K562 (cell line): ENCODE data around the gene CEP20. TPM values are rescaled to one million over a fixed set of nuclear protein-coding genes. Genes with fewer than 3 reads are reported as not detected.
A peak's percentile ranks its signal among the peaks of the same experiment; 100 is the strongest.

ENCODE experiments used
- CBX2 ChIP-seq: fragments of 200-600 bp; sonication (generic); IDR thresholded peaks from one replicate; pipeline ENCODE4 v1.6.1; 2012; ENCODE audit warnings: mild to moderate bottlenecking, low read length, inconsistent platforms; ENCODE audit not compliant: insufficient read depth, poor library complexity, severe bottlenecking
- CBX3 ChIP-seq, 2 experiments: IDR thresholded peaks; 1 replicate in 1 of 2; 2 replicates in 1 of 2; pipeline ENCODE4 v1.6.1; 2012; ENCODE audit warnings: inconsistent platforms in 2 of 2, low read length in 2 of 2, borderline replicate concordance in 1 of 2, control low read depth in 1 of 2
- CC2D1A ChIP-seq: fragments of 450-650 bp; IDR thresholded peaks from 2 replicates; pipeline ENCODE4 v1.6.1; 2017; ENCODE audit warnings: mild to moderate bottlenecking
- CHD1 ChIP-seq: fragments of 200-600 bp; sonication (generic); IDR thresholded peaks from one replicate; pipeline ENCODE4 v1.6.1; 2012; ENCODE audit warnings: mild to moderate bottlenecking, moderate library complexity, low read length, inconsistent platforms
- DDX20 ChIP-seq: fragments of 450-650 bp; IDR thresholded peaks from 2 replicates; pipeline ENCODE4 v1.6.1; 2016; ENCODE audit warnings: missing genetic modification characterization, low read depth, mild to moderate bottlenecking, missing compliant biosample characterization, moderate library complexity
- KLF1 ChIP-seq: fragments of 450-650 bp; IDR thresholded peaks from 2 replicates; pipeline ENCODE4 v1.6.1; 2016; ENCODE audit warnings: missing genetic modification characterization, missing compliant biosample characterization
- MAX ChIP-seq: sonication (generic); formaldehyde crosslinking; IDR thresholded peaks from 2 replicates; pipeline ENCODE4 v1.9.0; 2022; ENCODE audit warnings: mild to moderate bottlenecking, missing genetic modification reagents
- MTA2 ChIP-seq: fragments of 450-650 bp; IDR thresholded peaks from 2 replicates; pipeline ENCODE4 v1.6.1; 2016; ENCODE audit warnings: low read depth
- MTA3 ChIP-seq: fragments of 450-650 bp; formaldehyde crosslinking; IDR thresholded peaks from 2 replicates; pipeline ENCODE4 v1.6.1; 2017; ENCODE audit warnings: mild to moderate bottlenecking, borderline replicate concordance
- MYBL2 ChIP-seq, 2 experiments: fragments of 450-650 bp in 1 of 2; sonication (generic) in 1 of 2; formaldehyde crosslinking in 1 of 2; IDR thresholded peaks; 2 replicates each; pipeline versions ENCODE4 v1.6.1 to v1.8.1; 2017 to 2022; ENCODE audit warnings: borderline replicate concordance in 1 of 2, inconsistent platforms in 1 of 2, low read depth in 1 of 2, mild to moderate bottlenecking in 1 of 2, missing genetic modification reagents in 1 of 2, moderate library complexity in 1 of 2
- NFATC3 ChIP-seq: fragments of 450-650 bp; IDR thresholded peaks from 2 replicates; pipeline ENCODE4 v1.6.1; 2017; ENCODE audit warnings: mild to moderate bottlenecking
- NFYB ChIP-seq: IDR thresholded peaks from 2 replicates; pipeline ENCODE4 v1.6.1; 2011; ENCODE audit warnings: mild to moderate bottlenecking, moderate library complexity; ENCODE audit not compliant: insufficient read length; ENCODE audit errors: extremely low read depth
- NUFIP1 ChIP-seq: fragments of 450-650 bp; IDR thresholded peaks from 2 replicates; pipeline ENCODE4 v1.6.1; 2018; ENCODE audit not compliant: partially characterized antibody
- PHB ChIP-seq: fragments of 250-450 bp; sonication (Bioruptor Pico); IDR thresholded peaks from 2 replicates; pipeline ENCODE4 v1.5.0; 2021
- PRPF4 ChIP-seq: fragments of 200-400 bp; formaldehyde crosslinking; IDR thresholded peaks from one replicate; pipeline ENCODE4 v1.6.1; 2017; ENCODE audit warnings: low read length, low read depth, mild to moderate bottlenecking; ENCODE audit not compliant: insufficient read depth, poor library complexity, severe bottlenecking
- SMAD2 ChIP-seq: fragments of 150-350 bp; IDR thresholded peaks from 2 replicates; pipeline ENCODE4 v1.6.1; 2014; ENCODE audit warnings: low read depth, mild to moderate bottlenecking, low read length
- SMARCA5 ChIP-seq: fragments of 450-650 bp; IDR thresholded peaks from 2 replicates; pipeline ENCODE4 v1.6.1; 2016
- ZNF143 ChIP-seq: sonication (generic); formaldehyde crosslinking; IDR thresholded peaks from 2 replicates; pipeline ENCODE4 v1.9.0; 2022; ENCODE audit warnings: mild to moderate bottlenecking, missing genetic modification reagents
- ZNF175 ChIP-seq: fragments of 200-800 bp; sonication (Bioruptor generic); IDR thresholded peaks from 2 replicates; pipeline ENCODE4 v1.6.1; 2016; ENCODE audit warnings: low read depth, mild to moderate bottlenecking, missing genetic modification characterization, missing compliant biosample characterization
- ZNF586 ChIP-seq: fragments of 450-650 bp; formaldehyde crosslinking; conservative IDR thresholded peaks from 2 replicates; pipeline ENCODE4 v1.4.0; 2020; ENCODE audit warnings: mild to moderate bottlenecking, moderate library complexity
- polyA plus RNA-seq, 8 experiments: library from polyadenylated mRNA; depleted of rRNA in 4 of 8; stranded (reverse) in 5 of 8; unstranded in 3 of 8; fragments of >200 nt; fragmentation: Nextera tagmentation in 2 of 8; fragmentation: Illumina TruSeq in 1 of 8; extraction: Ambion mirVana in 2 of 8; extraction: Trizol in 1 of 8; gene quantifications; 2 replicates each; pipeline versions ENCODE4 v1.2.1 to v1.2.3, GENCODE V29; 2011 to 2014; ENCODE audit warnings: inconsistent platforms in 1 of 8, missing spikeins in 1 of 8
- total RNA-seq, 7 experiments: library from RNA; depleted of rRNA in 6 of 7; stranded (reverse); fragments of >200 nt in 6 of 7; fragmentation: Illumina TruSeq in 2 of 7; extraction: Trizol in 2 of 7; gene quantifications; 2 replicates each; pipeline versions ENCODE4 v1.2.1 to v1.2.3, GENCODE V29; 2011 to 2021; ENCODE audit warnings: low replicate concordance in 1 of 7
- TF ChIP-seq, protein P1 (sequence below): fragments of 450-650 bp; formaldehyde crosslinking; IDR thresholded peaks from 2 replicates; pipeline ENCODE4 v1.4.0; 2020; ENCODE audit warnings: mild to moderate bottlenecking, moderate library complexity
- TF ChIP-seq, protein P2 (sequence below): fragments of 450-650 bp; IDR thresholded peaks from 2 replicates; pipeline ENCODE4 v1.6.1; 2016; ENCODE audit warnings: low read depth, mild to moderate bottlenecking, moderate library complexity
- TF ChIP-seq, protein P3 (sequence below), 2 experiments: fragments of 450-650 bp in 1 of 2; sonication (generic) in 1 of 2; formaldehyde crosslinking; conservative IDR thresholded peaks; 2 replicates each; pipeline versions ENCODE4 v1.4.0 to v1.8.1; 2020 to 2022; ENCODE audit warnings: mild to moderate bottlenecking in 1 of 2, missing genetic modification reagents in 1 of 2

The CEP20 gene
- total and polyA plus RNA-seq, 9 of the 15 experiments (the other 6 are each of a cell fraction or from before 2014, with no cell fraction given), result 41.3 to 150 (median 104) TPM

- TF ChIP-seq SMARCA5, result no peak
- no peak for TF ChIP-seq CBX3 (IDR thresholded peaks at IDR 0.05; ENCODE audit: borderline replicate concordance in 1 of 2, low read length in 2 of 2)
- TF ChIP-seq SMAD2, result no peak
- TF ChIP-seq PHB (CRISPR knock-in tag), result no peak
- TF ChIP-seq, protein P1, sequence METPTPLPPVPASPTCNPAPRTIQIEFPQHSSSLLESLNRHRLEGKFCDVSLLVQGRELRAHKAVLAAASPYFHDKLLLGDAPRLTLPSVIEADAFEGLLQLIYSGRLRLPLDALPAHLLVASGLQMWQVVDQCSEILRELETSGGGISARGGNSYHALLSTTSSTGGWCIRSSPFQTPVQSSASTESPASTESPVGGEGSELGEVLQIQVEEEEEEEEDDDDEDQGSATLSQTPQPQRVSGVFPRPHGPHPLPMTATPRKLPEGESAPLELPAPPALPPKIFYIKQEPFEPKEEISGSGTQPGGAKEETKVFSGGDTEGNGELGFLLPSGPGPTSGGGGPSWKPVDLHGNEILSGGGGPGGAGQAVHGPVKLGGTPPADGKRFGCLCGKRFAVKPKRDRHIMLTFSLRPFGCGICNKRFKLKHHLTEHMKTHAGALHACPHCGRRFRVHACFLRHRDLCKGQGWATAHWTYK (CRISPR knock-in tag), result no peak
- TF ChIP-seq ZNF143 (CRISPR knock-in tag), result no peak
- TF ChIP-seq CC2D1A, result no peak; the same call in 1 of the 2 replicates
- TF ChIP-seq MTA3, result no peak
- TF ChIP-seq PRPF4, result no peak
- TF ChIP-seq CBX2, result no peak
- TF ChIP-seq ZNF175 (CRISPR knock-in tag), result no peak
- TF ChIP-seq DDX20 (tag), result no peak
- 0 out of 2 replicates have a peak, but pooled peaks have one; percentile 20 for TF ChIP-seq MTA2
- TF ChIP-seq MYBL2 (IDR thresholded peaks at IDR 0.05; ENCODE audit: low read depth), result no peak
- no peak for TF ChIP-seq MYBL2 (CRISPR knock-in tag; IDR thresholded peaks at IDR 0.05; ENCODE audit: borderline replicate concordance)
- TF ChIP-seq NUFIP1, result no peak
- TF ChIP-seq MAX, result no peak
- TF ChIP-seq, protein P2, sequence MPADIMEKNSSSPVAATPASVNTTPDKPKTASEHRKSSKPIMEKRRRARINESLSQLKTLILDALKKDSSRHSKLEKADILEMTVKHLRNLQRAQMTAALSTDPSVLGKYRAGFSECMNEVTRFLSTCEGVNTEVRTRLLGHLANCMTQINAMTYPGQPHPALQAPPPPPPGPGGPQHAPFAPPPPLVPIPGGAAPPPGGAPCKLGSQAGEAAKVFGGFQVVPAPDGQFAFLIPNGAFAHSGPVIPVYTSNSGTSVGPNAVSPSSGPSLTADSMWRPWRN, result no peak
- TF ChIP-seq NFYB, result no peak
- TF ChIP-seq ZNF586 (CRISPR knock-in tag), result no peak
- TF ChIP-seq NFATC3, result no peak
- TF ChIP-seq KLF1 (tag), result no peak
- TF ChIP-seq CHD1, result no peak
- TF ChIP-seq, protein P3, sequence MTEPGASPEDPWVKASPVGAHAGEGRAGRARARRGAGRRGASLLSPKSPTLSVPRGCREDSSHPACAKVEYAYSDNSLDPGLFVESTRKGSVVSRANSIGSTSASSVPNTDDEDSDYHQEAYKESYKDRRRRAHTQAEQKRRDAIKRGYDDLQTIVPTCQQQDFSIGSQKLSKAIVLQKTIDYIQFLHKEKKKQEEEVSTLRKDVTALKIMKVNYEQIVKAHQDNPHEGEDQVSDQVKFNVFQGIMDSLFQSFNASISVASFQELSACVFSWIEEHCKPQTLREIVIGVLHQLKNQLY (CRISPR knock-in tag; conservative IDR thresholded peaks at IDR 0.05), result no peak
Measured at GRCh38 chr16:15897834-15898254, 9.4 kb upstream of the CEP20 start (continued).
